Mesenchymal stem cell (in vitro differentiated cells and primary cell): ENCODE data around the gene HORMAD2.

Source experiments
- DNase-seq: peaks from one replicate; pipeline ENCODE4 v3.0.0-alpha.2; 2013
- H2AFZ ChIP-seq: one replicate; pipeline ENCODE4 v1.6.1; 2013; ENCODE audit warnings: low read depth, mild to moderate bottlenecking, control low read depth, inconsistent platforms, low read length, moderate library complexity
- H2AK5ac ChIP-seq: 2 replicates; pipeline ENCODE4 v1.6.1; 2013; ENCODE audit warnings: low read length, moderate library complexity, mild to moderate bottlenecking, inconsistent platforms; ENCODE audit not compliant: severe bottlenecking
- H2BK120ac ChIP-seq: one replicate; pipeline ENCODE4 v1.6.1; 2013; ENCODE audit warnings: low read depth, mild to moderate bottlenecking, inconsistent platforms, low read length, moderate library complexity
- H2BK12ac ChIP-seq, 2 experiments: one replicate each; pipeline ENCODE4 v1.6.1; 2013; ENCODE audit warnings: inconsistent platforms in 2 of 2, low read length in 2 of 2, mild to moderate bottlenecking in 2 of 2, moderate library complexity in 2 of 2, control low read depth in 1 of 2
- H2BK15ac ChIP-seq: one replicate; pipeline ENCODE4 v1.6.1; 2013; ENCODE audit warnings: mild to moderate bottlenecking, low read depth, inconsistent platforms; ENCODE audit not compliant: poor library complexity, severe bottlenecking
- H2BK5ac ChIP-seq: 2 replicates; pipeline ENCODE4 v1.6.1; 2013; ENCODE audit warnings: low read depth, mild to moderate bottlenecking, low read length, control low read depth, inconsistent platforms; ENCODE audit not compliant: poor library complexity, severe bottlenecking
- H3K14ac ChIP-seq, 2 experiments: one replicate each; pipeline ENCODE4 v1.6.1; 2013; ENCODE audit warnings: inconsistent platforms in 2 of 2, low read length in 2 of 2, control low read depth in 1 of 2, mild to moderate bottlenecking in 1 of 2, moderate library complexity in 1 of 2
- H3K18ac ChIP-seq, 2 experiments: one replicate each; pipeline ENCODE4 v1.6.1; 2013; ENCODE audit warnings: inconsistent platforms in 2 of 2, low read length in 2 of 2, control low read depth in 1 of 2, low read depth in 1 of 2, mild to moderate bottlenecking in 1 of 2
- H3K23ac ChIP-seq, 2 experiments: one replicate each; pipeline ENCODE4 v1.6.1; 2013; ENCODE audit warnings: inconsistent platforms in 2 of 2, low read length in 2 of 2, mild to moderate bottlenecking in 2 of 2, moderate library complexity in 2 of 2, control low read depth in 1 of 2
- H3K27ac ChIP-seq: 2 replicates; pipeline ENCODE4 v1.5.1; 2013; ENCODE audit warnings: mild to moderate bottlenecking, moderate library complexity, low read length, control low read depth, inconsistent platforms; ENCODE audit not compliant: poor library complexity, severe bottlenecking
- H3K27me3 ChIP-seq, 2 experiments: 2 replicates each; pipeline versions ENCODE4 v1.6.1 to v1.7.0; 2013; ENCODE audit warnings: low read length in 2 of 2, mild to moderate bottlenecking in 2 of 2, moderate library complexity in 2 of 2, control low read depth in 1 of 2, inconsistent platforms in 1 of 2; ENCODE audit not compliant: control insufficient read depth in 1 of 2, insufficient read depth in 1 of 2
- H3K36me3 ChIP-seq, 2 experiments: 2 replicates each; pipeline versions ENCODE4 v1.6.1 to v1.7.0; 2013; ENCODE audit warnings: low read length in 2 of 2, control low read depth in 1 of 2, inconsistent platforms in 1 of 2, low read depth in 1 of 2, mild to moderate bottlenecking in 1 of 2; ENCODE audit not compliant: insufficient read depth in 2 of 2, control insufficient read depth in 1 of 2
- H3K4ac ChIP-seq, 2 experiments: one replicate each; pipeline ENCODE4 v1.6.1; 2013; ENCODE audit warnings: inconsistent platforms in 2 of 2, low read length in 2 of 2, mild to moderate bottlenecking in 2 of 2, moderate library complexity in 2 of 2, control low read depth in 1 of 2, low read depth in 1 of 2
- H3K4me1 ChIP-seq: 2 replicates; pipeline ENCODE4 v1.6.1; 2013; ENCODE audit warnings: low read depth, low read length, control low read depth; ENCODE audit not compliant: control insufficient read depth, insufficient read depth
- H3K4me2 ChIP-seq: 2 replicates; pipeline ENCODE4 v1.6.1; 2013; ENCODE audit warnings: low read length, mild to moderate bottlenecking, inconsistent platforms; ENCODE audit not compliant: poor library complexity, severe bottlenecking
- H3K4me3 ChIP-seq, 2 experiments: 2 replicates each; pipeline versions ENCODE4 v1.5.1 to v1.7.0; 2013; ENCODE audit warnings: low read length in 2 of 2, mild to moderate bottlenecking in 2 of 2, control low read depth in 1 of 2, low read depth in 1 of 2; ENCODE audit not compliant: insufficient read depth in 1 of 2
- H3K79me1 ChIP-seq: replicated peaks from 2 replicates; pipeline ENCODE4 v1.6.1; 2013; ENCODE audit warnings: mild to moderate bottlenecking, control low read depth, low read length, inconsistent platforms; ENCODE audit not compliant: poor library complexity, severe bottlenecking
- H3K9ac ChIP-seq: 2 replicates; pipeline ENCODE4 v1.7.0; 2013; ENCODE audit warnings: mild to moderate bottlenecking, low read length, moderate library complexity
- H3K9me3 ChIP-seq: 2 replicates; pipeline ENCODE4 v1.7.0; 2013; ENCODE audit warnings: mild to moderate bottlenecking, low read length; ENCODE audit not compliant: control insufficient read depth
- H4K8ac ChIP-seq: one replicate; pipeline ENCODE4 v1.6.1; 2013; ENCODE audit warnings: inconsistent platforms, mild to moderate bottlenecking, low read length, moderate library complexity
- H4K91ac ChIP-seq: one replicate; pipeline ENCODE4 v1.6.1; 2013; ENCODE audit warnings: mild to moderate bottlenecking, low read length, inconsistent platforms
- WGBS: methylation state at CpG from one replicate; pipeline ENCODE4 v1.1.7; 2013; ENCODE audit warnings: mixed read lengths; 5-methylcytosine and 5-hydroxymethylcytosine counted together

The HORMAD2 gene

DNA sequence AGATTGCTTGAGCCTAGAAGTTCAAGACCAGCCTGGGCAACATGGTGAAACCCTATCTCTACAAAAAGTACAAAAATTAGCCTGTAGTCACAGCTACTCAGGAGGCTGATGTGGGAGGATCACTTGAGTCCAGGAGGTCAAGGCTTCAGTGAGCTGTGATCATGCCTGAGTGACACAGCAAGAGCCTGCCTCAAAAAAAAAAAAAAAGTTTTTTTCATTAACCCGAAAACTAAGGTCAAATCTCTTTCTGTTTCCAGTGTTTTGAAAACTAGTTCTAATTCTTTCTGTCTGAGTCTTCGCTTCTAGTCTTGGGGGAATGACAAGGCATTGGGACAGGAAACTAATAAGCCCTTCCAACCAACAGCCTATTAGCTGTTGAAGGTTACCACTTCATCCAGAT lies 108.6 kb downstream of the HORMAD2 start:
- no peak overlapping the region for H3K4me3 ChIP-seq
- WGBS, result 80% methylated on average over 2 of the region's 2 CpGs
- no peak overlapping the region for H3K23ac ChIP-seq
- H3K4me1 ChIP-seq, result peaks cover 5% of the 10 kb centered on the region
- H2BK120ac ChIP-seq, result no peak overlapping the region
- H2BK5ac ChIP-seq, result no peak overlapping the region
- H3K27ac ChIP-seq, result no peak overlapping the region
- H3K9ac ChIP-seq, result no peak overlapping the region
- no peaks in the 10 kb centered on the region for H3K9me3 ChIP-seq
- H3K18ac ChIP-seq, result no peak overlapping the region
- no peak overlapping the region for H4K91ac ChIP-seq
- H3K4ac ChIP-seq, result no peak overlapping the region
- no peak overlapping the region for H2BK12ac ChIP-seq
- DNase-seq, result peak; percentile 44
- no peak overlapping the region for H4K8ac ChIP-seq
- H2AFZ ChIP-seq, result no peak overlapping the region
- no peaks in the 10 kb centered on the region for H3K79me1 ChIP-seq
- H2AK5ac ChIP-seq, result no peak overlapping the region
- H3K4me2 ChIP-seq, result no peak overlapping the region
- no peaks in the 10 kb centered on the region for H3K36me3 ChIP-seq
- H2BK15ac ChIP-seq, result no peak overlapping the region
- H3K14ac ChIP-seq, result no peak overlapping the region
- H3K27me3 ChIP-seq, result no peaks in the 10 kb centered on the region

DNA sequence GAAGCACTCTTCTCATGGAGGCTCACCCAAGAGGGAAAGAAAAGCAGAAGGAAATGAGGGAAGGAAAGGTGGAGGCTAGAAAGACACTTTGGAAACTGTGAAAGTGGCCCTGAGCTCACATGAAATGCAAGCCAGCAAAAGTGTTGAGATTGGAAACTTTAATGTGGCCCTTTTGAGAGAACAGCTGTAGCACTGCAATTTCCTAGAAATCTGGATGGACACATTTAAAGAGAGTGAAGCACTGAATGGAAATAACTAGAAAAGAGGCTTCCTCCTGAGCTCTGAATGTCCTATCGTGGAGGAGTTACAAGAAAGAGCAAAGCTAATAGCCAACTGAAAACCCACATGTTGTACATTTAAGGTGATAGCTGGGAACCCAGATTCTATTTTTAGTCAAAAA lies 110.3 kb downstream of the HORMAD2 start:
- peak overlapping the region in 1 of 2 experiments; percentile 5 for H3K18ac ChIP-seq
- no peaks in the 10 kb centered on the region for H3K9me3 ChIP-seq

DNA sequence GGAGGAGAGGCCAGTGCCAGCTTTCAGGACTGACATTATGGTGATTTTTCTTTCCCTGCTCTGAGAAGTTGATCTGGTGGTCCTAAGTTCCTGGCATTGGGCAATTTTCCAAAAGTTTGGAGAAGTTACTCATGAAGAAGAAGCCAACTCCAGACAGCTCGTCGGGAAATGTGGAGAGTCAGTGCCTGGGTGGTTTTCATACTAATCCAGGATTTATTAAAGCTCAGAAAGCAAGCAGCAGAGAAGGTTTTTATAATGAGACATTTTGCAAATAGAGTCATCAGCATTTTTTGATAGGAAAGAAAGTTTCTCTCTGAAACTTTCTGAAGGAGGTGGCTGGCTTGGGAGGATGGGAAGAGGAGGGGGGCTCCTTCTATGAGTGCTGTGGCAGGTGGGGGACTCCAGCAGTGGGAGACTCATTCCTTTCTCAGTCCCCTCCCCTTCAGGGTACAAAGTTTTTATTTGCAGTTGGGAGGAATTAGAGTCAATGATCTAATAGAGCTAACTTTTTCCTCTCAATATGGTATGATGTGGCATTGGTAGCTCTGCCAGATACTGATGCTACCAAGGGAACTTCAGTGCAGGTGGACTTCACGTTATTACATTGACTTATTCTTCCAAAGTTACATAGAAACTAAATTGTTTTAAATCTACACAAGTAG lies 110.9 kb downstream of the HORMAD2 start:
- no peak overlapping the region for H3K27ac ChIP-seq
- H2BK120ac ChIP-seq, result no peak overlapping the region
- H4K91ac ChIP-seq, result no peak overlapping the region
- no peak for DNase-seq
- no peak overlapping the region for H3K23ac ChIP-seq
- H3K4me3 ChIP-seq, result no peak overlapping the region
- H3K4me2 ChIP-seq, result no peak overlapping the region
- H4K8ac ChIP-seq, result no peak overlapping the region
- 69% methylated on average over 2 of the region's 3 CpGs for WGBS
- no peak overlapping the region for H3K9ac ChIP-seq
- no peaks in the 10 kb centered on the region for H3K36me3 ChIP-seq
- peaks cover 5% of the 10 kb centered on the region for H3K4me1 ChIP-seq
- H3K79me1 ChIP-seq, result no peaks in the 10 kb centered on the region
- no peaks in the 10 kb centered on the region for H3K27me3 ChIP-seq
- H3K14ac ChIP-seq, result no peak overlapping the region
- peak overlapping the region; percentile 75 for H2AK5ac ChIP-seq
- H2BK15ac ChIP-seq, result peak overlapping the region; percentile 54
- no peak overlapping the region for H2BK5ac ChIP-seq
- H2BK12ac ChIP-seq, result peak overlapping the region in 1 of 2 experiments; percentile 59
- no peak overlapping the region for H3K18ac ChIP-seq
- H2AFZ ChIP-seq, result no peak overlapping the region
- H3K4ac ChIP-seq, result no peak overlapping the region
- no peaks in the 10 kb centered on the region for H3K9me3 ChIP-seq

More for the DNA sequence above, 110.3 kb downstream of the HORMAD2 start:
- H4K8ac ChIP-seq, result no peak overlapping the region
- H3K27ac ChIP-seq, result no peak overlapping the region
- H2BK15ac ChIP-seq, result peak overlapping the region; percentile 49
- no peak for DNase-seq
- H3K14ac ChIP-seq, result no peak overlapping the region
- no peaks in the 10 kb centered on the region for H3K36me3 ChIP-seq
- H3K27me3 ChIP-seq, result no peaks in the 10 kb centered on the region
- no peak overlapping the region for H3K23ac ChIP-seq
- peak overlapping the region; percentile 15 for H2AK5ac ChIP-seq
- no peak overlapping the region for H2BK5ac ChIP-seq
- no peak overlapping the region for H2AFZ ChIP-seq
- no peak overlapping the region for H3K9ac ChIP-seq
- no peaks in the 10 kb centered on the region for H3K79me1 ChIP-seq
- no peak overlapping the region for H2BK120ac ChIP-seq
- no peak overlapping the region for H2BK12ac ChIP-seq
- no peak overlapping the region for H4K91ac ChIP-seq
- no peak overlapping the region for H3K4me3 ChIP-seq
- peaks cover 4% of the 10 kb centered on the region for H3K4me1 ChIP-seq
- H3K4me2 ChIP-seq, result no peak overlapping the region
- H3K4ac ChIP-seq, result no peak overlapping the region
- 94% methylated on average over 1 of the region's 1 CpG for WGBS

DNA sequence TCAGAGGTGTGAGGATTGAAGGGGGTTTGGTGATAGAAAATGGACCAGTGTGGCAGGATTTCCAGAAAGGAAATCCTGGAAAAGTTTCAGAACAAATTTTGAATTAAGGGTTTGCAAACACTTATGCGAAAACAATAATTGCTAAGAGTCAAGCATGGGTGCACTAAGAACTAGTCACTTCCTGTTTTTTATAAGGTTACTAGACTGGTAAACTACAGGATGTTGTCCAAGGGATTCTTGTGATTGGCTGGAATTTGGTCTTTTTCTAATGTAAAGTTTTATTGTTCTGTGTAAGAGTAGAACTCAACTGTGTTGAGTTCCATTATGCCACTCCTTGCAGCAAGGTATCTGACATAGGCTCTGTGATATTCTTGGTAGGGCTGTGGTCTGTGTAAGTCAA lies 112.2 kb downstream of the HORMAD2 start:
- Histone ChIP-seq H4K8ac (no peak overlapping the region), H2BK15ac (no peak overlapping the region), H2AK5ac (peak overlapping the region; percentile 1), H3K14ac (no peak overlapping the region), H3K23ac (no peak overlapping the region), H3K9me3 (no peaks in the 10 kb centered on the region), H3K18ac (no peak overlapping the region), H3K4me1 (peaks cover 8% of the 10 kb centered on the region), H3K4me2 (no peak overlapping the region), H3K27ac (no peak overlapping the region), H3K4ac (no peak overlapping the region), H3K9ac (no peak overlapping the region), H3K79me1 (no peaks in the 10 kb centered on the region), H3K36me3 (no peaks in the 10 kb centered on the region), H2BK12ac (peak overlapping the region in 1 of 2 experiments; percentile 0), H2AFZ (no peak overlapping the region), H3K27me3 (no peaks in the 10 kb centered on the region), H3K4me3 (no peak overlapping the region), H2BK5ac (no peak overlapping the region), H2BK120ac (no peak overlapping the region), H4K91ac (no peak overlapping the region)
- DNase-seq, result no peak
- WGBS, result 89% methylated on average over 1 of the region's 1 CpG
